Measurements from ENCODE around the gene ALOX5.
"Not testable (repeated sequence)": the region's sequence is repeated elsewhere in the genome, so short reads cannot be mapped to it uniquely, and the experiment has no call there.

ALOX5 gene

DNA sequence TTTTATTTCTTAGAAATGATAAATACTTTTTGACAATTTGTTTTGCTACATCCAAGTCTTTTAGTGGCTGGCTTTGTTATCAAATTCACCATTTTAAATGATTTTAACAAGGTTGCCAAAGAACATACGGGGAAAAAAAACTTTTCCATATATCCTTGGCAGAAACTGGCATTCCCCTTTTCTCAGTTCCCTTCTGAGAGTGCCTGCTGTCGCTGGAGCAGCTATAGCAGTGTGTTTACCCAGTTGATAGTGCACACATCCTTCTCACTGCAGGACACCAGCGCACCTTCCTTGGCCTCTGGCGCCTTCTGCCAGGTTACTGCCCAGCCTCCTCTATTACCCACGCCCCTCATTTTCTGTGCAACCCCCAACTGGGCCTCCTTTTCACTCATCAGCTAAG lies 94.1 kb downstream of the ALOX5 start:
- DNase-seq (ENCODE audit: low spot score), result no peak

DNA sequence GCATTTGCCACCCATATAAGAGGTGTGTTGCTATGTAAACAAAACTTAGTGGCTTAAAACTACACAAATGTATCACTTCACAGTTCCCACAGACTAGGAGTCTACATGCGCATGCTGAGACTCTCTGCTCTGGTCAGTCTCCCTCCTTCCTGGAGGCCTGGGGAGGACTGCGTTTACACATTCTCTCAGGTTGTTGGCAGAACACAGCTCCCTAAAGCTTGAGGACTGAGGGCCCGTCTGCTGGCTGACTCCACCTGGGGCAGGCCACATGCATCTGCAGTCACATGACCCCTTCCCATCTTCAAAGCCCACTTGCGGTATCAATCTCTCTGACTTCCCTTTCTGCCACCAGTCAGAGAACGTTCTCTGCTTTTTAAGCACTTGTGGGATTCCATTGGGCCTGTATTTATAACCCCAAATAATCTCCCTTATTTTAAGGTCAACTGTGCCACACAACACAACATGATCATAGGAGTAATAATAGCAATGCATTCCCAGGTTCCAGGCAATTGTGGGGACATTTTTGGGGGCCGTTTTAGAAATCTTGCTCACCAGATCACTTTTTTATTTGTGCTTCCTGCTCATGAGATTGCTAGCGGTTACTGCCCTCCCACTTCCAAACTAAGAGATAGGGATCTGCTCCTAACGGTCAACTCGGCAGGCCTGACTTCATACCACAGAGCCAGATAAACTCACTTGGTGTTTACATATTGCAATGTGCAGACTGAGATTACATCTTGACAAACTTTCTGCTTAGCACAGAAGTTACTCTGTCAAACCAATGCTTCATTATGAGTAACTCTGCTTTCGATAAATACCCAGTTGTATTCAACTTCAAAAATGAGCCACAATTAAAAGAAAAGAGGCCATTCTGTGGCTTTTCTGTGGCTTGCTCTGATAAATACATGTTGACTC lies 96.3 kb downstream of the ALOX5 start:
- peak; percentile 69 for DNase-seq (ENCODE audit: low spot score)

DNA sequence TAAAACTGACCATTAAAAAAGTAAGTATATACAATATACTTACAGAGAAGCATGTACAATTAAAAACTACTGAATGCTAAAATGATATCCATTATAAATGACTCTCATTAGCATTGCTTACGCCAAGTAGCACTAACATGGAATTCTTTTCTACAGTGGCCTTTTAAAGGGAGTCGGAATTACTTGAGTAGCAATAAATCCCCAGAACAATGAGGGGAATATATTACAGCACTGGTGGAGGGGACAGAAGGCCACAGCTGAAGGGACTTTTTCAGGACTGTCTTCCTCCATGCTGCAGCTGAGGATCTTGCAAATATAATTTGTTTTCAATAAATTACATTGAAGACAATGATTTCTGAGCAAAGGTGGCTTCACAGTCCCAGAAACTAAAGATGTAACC lies 97.0 kb downstream of the ALOX5 start:
- no peak for DNase-seq (ENCODE audit: low spot score)

DNA sequence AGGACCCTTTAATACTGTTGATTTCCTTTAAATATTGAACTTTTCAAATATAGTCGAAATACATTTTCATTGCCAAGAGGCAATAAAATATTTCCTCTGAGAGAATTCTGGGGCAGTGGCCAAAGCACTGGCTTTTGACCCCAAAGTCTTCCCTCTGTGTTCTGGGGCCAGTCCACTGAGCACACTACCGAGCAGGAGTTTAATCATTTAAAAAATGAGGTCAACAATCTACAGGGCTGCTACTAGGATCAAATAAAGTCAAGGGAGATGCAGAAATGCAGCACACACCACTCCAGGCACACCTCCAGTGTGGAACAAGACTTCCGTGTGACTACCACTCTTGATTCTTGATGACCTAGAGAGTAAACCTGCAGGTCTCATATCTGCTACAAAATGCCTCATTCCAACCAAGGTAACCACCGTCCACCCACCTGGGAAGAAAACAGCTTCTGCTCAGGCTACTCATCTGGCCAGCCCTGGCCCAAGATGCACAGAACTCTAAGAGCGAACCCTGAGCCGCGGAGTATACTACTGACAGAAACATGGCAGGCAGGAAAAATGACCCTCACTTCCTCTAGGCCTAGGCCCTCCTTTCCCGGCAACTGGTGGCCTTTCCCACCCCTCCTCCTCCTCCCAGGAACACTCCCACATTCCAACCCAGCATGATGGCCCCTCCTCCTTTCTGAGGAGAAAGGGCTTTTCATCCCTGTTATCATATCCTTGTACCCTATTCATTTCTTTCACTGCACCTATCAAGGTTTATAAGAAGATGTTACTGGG lies 97.7 kb downstream of the ALOX5 start:
- DNase-seq (ENCODE audit: low spot score), result no peak

DNA sequence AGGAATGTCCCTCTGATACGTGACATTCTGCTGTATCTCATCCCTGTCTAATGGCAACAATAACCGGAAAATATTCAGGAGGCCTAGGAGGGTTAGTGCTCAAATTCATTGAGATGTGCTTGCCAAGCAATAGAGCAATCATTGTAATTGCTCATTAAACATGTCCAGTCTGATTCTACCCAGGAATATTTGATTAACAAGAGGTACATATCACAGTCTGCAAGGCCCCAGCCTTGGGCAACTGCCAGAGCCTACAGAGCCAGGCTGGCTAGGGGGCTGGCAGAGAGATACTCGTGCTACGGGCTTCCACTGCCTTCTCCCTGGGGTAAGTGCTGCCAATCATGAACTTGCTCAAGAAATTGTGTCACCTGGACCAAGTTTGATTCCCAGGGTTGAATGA lies 99.1 kb downstream of the ALOX5 start:
- peak; percentile 62 for DNase-seq (ENCODE audit: low spot score)

DNA sequence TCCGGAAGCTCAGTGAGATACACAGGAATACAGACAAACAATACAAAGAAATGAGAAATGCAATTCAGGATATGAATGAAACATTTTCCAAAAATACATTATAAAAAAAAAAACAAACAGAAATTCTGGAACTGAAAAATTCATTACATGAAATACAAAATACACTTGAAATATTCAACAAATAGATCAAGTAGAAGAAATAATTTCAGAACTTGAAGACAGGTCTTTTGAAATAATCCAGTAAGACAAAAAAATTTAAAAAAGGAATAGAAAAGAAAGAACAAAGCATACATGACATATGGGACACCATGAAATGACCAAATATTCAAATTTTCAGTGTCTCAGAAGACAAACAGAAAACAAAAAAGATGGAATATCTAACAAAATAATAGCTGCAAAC lies 102.5 kb downstream of the ALOX5 start:
- DNase-seq (ENCODE audit: low spot score), result no peak

DNA sequence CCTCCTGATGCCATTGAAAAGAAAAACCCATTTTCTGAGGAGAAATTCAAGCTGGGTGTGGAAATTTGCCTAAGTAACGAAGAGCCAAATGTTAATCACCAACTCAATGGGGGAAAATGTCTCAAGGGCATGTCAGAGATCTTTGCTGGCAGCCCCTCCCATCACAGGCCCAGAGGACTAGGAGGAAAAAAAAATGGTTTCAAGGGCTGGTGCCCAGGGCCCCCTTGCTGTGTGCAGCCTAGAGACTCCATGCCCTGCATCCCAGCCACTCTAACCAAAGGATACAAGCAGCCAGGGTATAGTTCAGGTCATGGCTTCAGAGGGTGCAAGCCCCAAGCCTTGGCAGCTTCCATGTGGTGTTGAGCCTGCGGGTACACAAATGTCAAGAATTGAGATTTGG lies 106.3 kb downstream of the ALOX5 start:
- no peak for DNase-seq (ENCODE audit: low spot score)

DNA sequence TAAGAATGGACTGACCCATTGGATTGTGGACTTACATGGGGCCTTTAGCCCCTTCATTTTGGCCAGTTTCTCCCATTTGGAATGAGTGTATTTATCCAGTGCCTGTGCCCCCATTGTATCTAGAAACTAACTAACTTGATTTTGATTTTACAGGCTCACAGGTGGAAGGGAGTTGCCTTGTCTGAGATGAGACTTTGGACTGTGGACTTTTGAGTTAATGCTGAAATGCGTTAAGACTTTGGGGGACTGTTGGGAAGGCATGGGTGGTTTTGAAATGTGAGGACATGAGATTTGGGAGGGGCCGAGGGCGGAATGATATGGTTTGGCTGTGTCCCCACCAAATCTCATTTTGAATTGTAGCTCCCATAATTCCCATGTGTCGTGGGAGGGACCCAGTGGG lies 107.1 kb downstream of the ALOX5 start:
- not testable (repeated sequence) for DNase-seq (ENCODE audit: low spot score)

DNA sequence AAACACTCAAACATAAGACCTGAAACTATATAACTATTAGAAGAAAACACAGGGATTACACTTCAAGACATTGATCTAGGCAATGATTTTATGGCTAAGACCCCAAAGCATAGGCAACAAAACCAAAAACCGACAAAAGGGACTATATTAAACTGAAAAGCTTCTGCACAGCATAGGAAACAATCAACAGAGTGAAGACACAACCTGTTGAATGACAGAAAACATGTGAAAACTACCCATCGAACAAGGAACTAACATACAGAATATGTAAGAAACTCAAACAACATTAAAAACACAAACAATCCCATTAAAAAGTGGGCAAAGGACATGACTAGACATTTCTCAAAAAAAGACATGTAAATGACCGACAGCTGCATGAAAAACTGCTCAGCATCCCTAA lies 109.0 kb downstream of the ALOX5 start:
- no peak for DNase-seq (ENCODE audit: low spot score)

DNA sequence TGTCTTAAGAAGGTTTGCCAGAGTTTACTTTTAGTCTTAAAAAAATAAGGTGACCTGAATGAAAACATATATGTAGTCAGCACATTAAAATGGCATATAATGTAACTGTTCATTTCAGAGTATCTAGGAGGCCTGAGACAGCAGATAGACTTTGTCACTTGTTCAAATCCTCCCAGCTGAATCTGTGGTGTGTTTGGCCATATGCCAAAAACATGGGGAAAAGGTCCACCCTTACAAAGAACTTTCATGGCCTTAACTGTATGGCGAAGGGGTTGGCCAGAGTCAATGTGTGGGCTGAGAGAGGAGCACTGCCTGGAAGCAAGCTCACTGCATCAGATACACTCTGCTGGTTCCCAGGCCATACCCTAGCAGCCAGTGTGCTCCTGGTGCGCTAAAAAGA lies 113.7 kb downstream of the ALOX5 start:
- peak; percentile 31 for DNase-seq (ENCODE audit: low spot score)

DNA sequence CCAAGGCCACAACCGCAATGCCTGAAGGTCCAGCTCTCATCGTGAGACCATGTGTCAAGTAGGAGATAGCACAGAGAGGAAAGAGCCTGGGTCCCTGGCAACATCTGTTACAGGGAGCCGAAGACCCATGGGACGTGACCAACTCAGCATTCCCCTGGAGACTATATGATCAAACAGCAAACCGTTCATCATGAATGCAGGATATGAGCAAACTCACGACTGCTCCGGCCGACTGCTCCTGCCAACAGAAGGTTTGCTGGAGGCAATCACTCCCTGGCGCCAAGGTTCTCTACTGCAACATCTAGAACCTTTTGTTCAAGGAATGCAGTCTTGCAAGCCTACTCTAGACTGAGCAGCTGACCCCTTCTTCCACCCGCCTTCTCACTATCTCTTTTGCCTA lies 114.3 kb downstream of the ALOX5 start:
- no peak for DNase-seq (ENCODE audit: low spot score)

DNA sequence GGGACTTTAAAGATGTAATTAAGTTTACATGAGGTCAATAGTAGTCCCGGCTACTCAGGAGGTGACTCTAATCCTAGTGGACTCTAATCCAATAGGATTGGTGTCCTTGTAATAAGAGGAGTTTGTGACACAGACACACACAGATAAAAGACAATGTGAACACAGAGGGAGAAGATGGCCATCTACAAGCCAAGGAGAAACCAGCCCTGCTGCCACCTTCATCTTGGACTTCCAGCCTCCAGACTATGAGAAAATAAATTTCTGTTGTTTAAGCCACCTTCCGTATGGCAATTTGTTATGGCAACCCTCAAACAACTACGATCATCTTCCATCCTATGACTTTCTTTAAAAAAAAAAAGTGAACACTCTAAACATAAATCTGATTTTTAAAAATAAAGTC lies 116.3 kb downstream of the ALOX5 start:
- DNase-seq (ENCODE audit: low spot score), result no peak

DNA sequence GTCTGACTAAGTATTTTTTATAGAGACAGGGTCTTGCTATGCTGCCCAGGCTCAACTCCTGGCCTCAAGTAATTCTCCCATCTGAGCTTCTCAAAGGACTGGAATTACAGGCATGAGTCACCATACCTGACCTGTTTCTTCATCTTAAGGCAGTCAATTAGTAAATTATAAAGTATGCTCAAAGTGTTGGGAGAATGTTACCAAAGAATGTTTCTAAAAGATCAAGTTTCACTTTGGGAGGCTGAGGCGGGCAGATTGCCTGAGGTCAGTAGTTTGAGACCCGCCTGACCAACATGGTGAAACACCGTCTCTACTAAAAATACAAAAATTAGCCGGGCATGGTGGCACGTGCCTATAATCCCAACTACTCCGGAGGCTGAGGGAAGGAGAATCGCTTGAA lies 117.0 kb downstream of the ALOX5 start:
- no peak for DNase-seq (ENCODE audit: low spot score)
